HG02610 (cell line): ENCODE data around the gene SUGCT.

Experiments used
- ATAC-seq: cut with Tn5 transposase; IDR thresholded peaks from one replicate; pipeline ENCODE4 v1.9.1; 2021; ENCODE audit warnings: mild to moderate bottlenecking, moderate library complexity; ENCODE audit not compliant: unreplicated experiment

Gene SUGCT

DNA sequence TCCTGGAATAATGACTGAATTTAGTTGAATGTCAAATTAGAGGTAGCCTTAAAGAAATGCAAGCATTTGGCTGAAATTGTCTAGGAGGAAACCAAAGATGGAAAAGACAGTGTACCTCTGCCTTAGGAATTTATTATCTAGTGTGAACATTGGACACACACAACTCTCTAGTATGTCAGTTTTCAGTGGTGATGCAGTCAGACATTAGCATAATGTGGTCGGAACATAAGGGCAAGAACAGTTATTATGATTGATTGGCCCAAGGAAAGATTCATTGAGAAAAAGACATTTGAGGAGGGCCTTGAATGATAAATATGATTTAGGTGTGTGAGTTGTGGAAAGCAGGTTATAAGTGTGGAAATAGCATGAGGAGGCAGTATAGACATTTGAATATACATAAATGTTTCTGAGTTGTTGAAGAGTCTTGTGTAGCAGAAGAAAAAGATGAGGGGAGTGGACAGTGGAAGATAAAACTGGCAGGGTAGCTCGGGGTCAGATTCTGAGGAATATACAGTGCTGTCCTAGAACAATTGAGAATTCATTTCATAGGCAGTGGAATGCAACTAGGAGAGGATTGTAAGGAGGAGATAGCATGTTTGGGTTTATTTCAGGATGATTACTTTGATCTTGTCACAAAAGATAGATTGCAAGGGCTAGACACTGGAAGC is 414.7 kb downstream of the SUGCT start:
- ATAC-seq, result no peak

DNA sequence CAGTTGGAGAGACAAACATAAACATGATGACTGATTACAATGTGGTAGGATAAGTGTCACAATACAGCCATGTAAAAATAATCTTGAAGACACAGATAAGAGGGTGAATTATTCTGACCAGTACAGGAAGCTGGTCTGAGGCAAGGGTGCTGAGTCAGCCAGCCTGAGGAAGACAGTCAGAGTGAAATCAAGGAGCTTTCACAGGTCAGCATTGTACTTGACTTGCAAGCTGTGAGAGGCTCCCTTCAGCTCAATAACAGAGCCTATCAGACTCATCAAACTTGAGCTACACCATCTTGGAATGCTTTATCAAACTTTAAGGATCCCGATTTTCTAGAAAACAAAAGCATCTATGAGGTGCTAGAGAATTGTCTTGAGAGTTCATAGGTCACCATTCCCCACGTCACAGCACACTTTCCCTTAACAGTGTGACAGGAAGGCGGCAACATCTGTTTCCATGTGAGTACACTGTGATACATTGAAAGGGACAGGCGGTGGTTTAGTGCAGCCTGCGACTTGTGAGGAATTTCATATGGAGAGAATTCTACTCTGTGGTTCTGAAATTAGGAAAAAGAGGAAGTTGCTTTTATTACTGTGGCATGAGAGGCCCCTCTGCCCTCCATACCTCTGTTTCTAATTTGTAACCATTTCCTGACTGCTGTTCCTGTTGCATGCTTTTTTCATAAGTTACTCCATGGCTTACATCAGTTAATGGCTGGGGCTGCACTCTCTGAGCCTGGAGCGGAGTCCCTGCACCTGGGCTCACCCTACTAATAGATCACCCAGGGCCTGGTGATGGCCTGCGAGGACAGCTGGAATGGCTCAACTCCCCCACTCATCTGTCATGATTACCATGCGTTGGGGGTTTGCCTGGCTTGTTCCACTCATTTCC is 417.1 kb downstream of the SUGCT start:
- peak; percentile 78 for ATAC-seq

- ATAC-seq, result no peak
Measured at GRCh38 chr7:40560672-40561071, 425.9 kb downstream of the SUGCT start.

- ATAC-seq, result no peak
Measured at GRCh38 chr7:40566879-40567278, 432.1 kb downstream of the SUGCT start.

- ATAC-seq, result no peak
Measured at GRCh38 chr7:40569326-40569725, 434.5 kb downstream of the SUGCT start.

DNA sequence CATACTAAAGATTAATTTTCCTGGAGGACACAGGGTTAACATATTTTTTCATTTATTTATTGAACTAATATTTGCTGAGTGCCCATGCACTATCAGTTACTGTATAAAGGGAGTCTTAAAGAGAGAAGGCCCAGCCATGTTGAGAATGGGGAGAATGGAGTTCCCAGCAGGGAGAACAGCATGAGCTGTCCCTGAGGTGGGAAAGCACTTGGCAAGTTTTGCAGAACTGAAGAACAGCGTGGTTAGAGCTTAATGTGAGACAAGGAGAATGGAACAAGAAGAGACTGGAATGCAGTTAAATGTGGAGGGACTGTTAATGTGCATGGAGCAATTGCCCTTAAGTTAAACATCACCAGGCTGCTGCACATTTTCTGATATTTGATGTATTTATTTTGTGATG is 435.4 kb downstream of the SUGCT start:
- ATAC-seq, result no peak

- ATAC-seq, result no peak
Measured at GRCh38 chr7:40571796-40572195, 437.0 kb downstream of the SUGCT start.

GRCh38 chr7:40572810-40573465 is 438.1 kb downstream of the SUGCT start:
- no peak for ATAC-seq

- no peak for ATAC-seq
Measured at GRCh38 chr7:40579401-40579800, 444.6 kb downstream of the SUGCT start.

- no peak for ATAC-seq
Measured at GRCh38 chr7:40580776-40581175, 446.0 kb downstream of the SUGCT start.

DNA sequence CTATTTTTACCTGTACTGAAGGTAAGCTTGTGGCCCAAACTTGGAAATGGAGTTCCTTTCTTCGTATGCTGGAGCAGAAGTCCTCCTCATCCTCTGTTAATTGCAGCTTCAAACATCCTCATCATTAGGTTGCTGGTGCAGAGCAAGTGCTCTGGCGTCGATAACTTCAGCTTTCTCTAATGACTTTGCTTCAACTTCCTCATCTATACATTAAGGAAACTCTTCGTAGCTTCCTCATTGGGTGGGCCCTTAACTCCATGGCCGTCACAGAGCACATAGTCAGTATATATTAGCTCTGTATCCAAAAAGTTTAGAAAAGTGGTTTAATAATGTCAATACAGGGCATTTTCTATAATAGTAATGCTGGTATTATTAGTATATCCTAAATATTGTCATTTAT is 447.7 kb downstream of the SUGCT start:
- ATAC-seq, result no peak

GRCh38 chr7:40583667-40584444 is 449.1 kb downstream of the SUGCT start:
- ATAC-seq, result no peak

DNA sequence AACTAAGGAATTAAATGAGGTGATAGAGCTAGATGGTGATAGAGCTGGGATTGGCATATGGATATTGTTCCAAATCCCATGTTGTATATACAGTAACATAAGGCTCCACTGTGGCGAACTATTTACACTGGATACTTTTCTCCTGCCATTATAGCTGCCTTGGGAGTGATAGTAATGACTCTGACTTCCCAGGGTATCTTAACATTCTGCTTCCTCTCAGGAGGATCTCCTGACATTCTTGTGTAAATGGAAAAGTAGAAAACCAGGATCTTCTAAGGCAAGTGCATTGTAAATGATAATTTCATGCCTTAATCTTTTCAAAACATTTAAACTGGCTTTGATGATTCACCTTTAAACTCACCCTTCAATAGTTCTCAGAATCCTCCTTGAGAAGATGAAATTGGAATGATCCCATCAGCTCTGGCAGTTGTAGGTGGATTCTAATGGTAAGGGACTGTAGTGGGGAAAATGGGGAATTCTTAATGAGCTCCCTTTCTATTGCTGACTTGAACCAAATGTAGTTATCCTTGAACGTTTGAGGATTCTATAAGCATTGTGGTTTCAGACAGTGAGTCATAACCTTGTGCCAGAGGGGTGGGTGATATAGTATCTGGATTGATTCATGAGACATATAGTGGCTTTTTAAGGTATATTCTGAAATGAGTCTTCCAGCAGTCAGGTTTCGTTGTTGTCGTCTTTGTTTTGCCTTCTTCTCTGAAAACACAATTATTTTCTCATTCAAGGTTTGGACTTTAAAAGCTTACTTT is 450.0 kb downstream of the SUGCT start:
- ATAC-seq, result no peak

- ATAC-seq, result no peak
Measured at GRCh38 chr7:40586197-40586596, 451.4 kb downstream of the SUGCT start.

DNA sequence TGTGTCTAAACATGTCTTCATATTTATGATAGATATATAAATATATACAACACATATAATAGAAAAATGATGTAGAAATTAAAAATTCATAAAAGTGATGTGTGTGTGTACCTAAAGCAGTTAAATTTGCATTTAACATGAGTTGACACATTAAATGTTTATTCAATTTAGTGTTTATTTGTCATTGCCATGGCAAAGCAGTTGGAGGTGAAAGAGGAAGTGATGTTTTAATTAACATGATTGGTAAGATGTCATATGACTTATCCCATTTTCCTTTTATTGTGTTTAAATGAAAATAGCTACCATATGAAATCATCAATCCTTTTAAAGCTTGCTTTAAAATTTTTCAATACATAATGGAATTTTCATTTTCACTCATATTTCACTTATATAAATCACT is 452.6 kb downstream of the SUGCT start:
- no peak for ATAC-seq

GRCh38 chr7:40595129-40595528 is 460.3 kb downstream of the SUGCT start:
- ATAC-seq, result no peak

DNA sequence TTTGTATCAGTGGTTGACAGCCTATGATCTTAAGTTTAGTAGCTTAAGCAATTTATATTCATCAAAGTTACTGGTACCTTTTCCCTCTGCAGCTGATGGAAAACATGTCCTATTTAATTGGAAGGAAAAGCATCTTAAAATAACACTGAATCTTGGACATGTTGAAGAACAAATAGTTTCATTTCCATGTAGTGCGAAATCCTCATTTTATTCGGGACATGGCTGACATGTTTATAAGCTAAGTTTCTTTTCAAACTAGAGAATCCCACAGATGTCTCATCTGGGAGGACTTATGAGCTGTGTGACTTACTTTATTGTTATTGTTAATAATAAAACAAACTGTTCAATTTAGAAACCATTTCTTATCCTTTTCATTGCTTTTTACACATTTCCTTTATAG is 461.0 kb downstream of the SUGCT start:
- ATAC-seq, result no peak

DNA sequence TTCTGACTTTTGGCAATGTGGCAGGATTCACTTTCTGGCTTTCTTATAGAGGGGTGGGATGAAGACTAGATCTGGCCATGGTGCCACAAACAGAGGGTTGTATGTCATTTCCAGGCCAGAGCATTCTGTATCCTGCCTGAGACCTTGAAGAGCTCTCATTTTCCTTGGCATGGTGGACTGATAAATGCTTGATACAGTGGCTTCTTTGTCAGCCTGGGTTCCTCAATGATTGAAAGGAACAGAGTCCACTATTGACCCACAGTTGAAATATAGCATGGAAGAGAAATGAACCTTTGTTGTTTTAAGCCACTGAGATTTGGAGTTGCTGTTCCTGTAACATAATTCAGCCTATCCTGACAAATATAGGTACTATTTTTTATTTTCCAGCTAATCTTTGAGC is 462.7 kb downstream of the SUGCT start:
- no peak for ATAC-seq

DNA sequence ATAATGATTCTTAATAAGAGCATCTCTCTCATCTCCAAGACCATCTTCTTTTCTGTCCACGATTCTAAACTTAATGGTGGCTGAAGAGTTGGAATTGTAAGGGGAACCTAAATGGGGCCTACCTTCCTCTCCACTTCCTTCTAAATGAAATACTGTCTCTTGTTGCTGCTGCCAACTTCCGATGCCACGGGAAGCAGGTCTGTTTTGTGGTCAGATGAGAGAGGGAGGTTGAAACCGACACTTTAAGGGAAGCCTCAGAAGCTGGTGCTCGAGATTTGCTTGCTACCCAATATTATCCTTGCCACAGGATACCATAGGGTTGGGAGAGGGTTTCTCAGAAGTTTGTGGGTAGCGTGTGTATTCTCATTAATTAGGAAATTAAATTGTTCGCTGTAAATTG is 464.1 kb downstream of the SUGCT start:
- no peak for ATAC-seq

DNA sequence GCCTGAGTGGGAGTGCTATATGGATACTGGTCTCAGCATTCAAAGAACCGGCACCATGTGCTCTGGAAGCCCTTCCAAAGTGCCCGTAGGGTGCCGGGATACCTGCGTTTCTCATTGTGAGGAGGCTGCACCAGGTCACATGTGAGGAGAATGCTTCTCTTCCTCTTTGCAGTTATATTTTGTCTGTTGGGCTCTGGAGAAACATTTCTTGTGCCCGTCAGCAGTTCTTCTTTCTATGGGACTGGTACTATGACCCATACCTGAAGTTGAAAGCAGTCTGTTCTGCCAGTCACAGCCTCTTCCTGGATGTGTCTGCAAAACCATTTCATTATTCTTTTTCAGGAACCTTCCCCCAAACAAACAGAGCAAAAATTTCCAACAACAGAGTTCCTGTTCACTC is 465.0 kb downstream of the SUGCT start:
- no peak for ATAC-seq
